GM18868 (cell line): ENCODE measurements around the gene ATP8B3.

Experiments used
- ATAC-seq: cut with Tn5 transposase; IDR thresholded peaks from one replicate; pipeline ENCODE4 v1.9.1; 2021; ENCODE audit warnings: mild to moderate bottlenecking, moderate library complexity; ENCODE audit not compliant: unreplicated experiment

ATP8B3 gene

GRCh38 chr19:1748115-1748872 lies 63.8 kb downstream of the ATP8B3 start:
- ATAC-seq: no peak

DNA sequence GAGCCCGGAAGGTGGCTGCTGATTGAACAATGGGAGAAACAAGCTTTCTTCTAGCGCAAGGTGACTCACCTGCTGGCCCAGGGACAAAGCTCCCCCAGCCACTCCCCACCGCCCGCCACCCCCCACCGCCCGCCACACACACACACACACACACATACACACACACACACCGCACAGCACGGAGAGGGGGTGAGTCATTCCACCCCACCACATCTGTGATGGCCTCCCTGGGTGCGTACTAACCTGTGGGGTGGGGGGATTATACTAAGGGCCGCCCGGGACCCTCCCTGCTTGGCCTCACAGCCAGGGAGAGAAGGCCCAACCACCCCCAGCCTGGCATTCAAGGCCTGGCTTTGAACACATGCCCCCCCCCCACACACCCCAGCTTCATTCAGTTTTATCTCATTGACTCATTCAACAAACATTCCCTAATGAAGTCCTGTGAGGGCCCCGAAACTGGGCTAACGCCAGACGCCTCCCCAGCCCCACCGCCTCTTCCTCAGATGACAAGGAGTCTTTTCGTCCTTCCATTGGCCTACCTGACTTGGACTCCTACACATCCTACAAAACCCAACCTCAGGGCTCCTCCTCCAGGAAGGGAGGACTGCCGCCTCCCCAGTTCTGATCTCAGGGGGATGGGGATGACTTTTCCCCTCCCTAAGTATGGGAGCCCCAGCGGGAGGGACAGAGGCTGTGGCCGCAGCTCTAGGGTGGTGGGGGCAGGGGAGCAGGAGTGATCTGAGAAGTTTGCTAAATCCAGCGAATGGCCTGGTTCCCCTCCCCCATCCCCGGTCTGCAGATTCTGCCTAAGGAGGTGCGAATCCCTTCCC lies 64.6 kb downstream of the ATP8B3 start:
- no peak for ATAC-seq

- no peak for ATAC-seq
Measured at GRCh38 chr19:1746401-1747284, 65.4 kb downstream of the ATP8B3 start.

- no peak for ATAC-seq
Measured at GRCh38 chr19:1745589-1746031, 66.5 kb downstream of the ATP8B3 start.

DNA sequence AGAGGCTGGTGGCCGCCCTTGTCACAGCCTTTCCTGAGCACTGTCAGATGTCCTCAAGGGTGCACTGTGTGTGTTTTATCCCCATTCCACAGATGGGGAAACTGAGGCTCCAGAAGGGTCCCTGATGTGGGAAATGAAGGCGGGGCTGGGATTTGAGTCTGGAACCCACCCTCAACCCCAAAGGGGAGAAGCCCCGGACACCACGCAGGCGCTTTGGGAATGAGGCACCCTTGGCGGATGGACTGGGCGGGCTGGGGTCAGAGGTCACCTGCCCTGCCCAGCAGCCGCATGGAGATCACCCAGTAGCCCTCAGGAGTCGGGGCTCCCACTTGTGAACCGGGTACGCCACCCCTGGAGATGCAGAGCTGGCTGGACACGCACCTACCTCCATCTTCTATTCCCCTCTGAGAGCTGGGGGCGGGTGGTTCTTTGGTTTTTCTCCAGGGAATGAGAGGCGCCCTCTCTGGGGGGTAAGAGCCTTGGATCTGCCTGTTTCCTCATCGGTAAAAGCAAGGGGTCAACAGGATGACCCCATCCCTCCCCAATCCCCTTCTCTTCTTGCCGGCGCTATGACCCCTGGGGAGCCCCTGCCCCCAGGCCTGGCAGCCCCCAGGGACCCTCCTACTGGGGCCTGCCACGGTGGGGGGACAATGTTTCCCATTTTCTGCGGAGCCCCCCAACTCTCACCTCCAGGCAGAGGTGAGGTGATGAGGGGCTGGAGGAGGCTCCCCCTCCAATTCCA lies 67.1 kb downstream of the ATP8B3 start:
- ATAC-seq: no peak

- no peak for ATAC-seq
Measured at GRCh38 chr19:1744133-1744665, 67.9 kb downstream of the ATP8B3 start.

DNA sequence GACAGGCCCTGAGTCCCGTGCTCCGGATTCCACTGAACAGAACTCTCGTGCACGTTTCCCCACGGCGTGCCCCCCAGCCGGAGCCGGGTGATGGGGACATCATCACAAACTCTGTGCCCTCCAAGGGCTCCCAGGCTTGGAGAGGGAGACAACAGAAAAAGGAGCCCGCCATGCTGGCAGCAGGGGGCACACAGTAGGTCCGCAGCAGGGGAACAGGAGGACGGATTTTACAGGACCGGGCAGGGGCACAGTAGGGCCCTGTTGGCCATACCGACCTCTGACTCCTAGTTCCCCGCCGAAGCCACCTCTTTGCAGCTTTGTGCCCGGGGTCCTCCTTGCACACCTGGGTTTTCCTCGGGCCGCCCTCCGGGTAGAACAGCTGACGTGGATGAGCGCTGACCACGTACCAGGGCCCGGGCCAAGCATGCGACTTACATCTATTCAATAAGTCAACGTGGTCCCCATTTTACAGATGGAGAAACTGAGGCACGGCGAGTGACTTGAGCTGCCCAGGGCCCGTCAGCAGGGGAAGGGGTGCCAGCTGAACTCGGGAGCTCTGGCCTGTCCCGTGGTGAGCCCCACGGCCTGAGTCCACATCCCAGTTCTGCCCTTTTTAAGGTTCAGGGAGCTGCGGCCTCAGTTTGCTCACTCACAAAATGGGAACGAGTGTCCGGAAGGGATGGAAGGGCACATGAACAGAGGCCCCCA lies 68.9 kb downstream of the ATP8B3 start:
- no peak for ATAC-seq

GRCh38 chr19:1739960-1740629 lies 72.0 kb downstream of the ATP8B3 start:
- no peak for ATAC-seq

- no peak for ATAC-seq
Measured at GRCh38 chr19:1736927-1737326, 75.1 kb downstream of the ATP8B3 start.

- ATAC-seq: no peak
Measured at GRCh38 chr19:1736280-1736679, 75.8 kb downstream of the ATP8B3 start.

- no peak for ATAC-seq
Measured at GRCh38 chr19:1734321-1734966, 77.6 kb downstream of the ATP8B3 start.
